Keratinocyte (primary cell): ENCODE measurements around the gene RAMP1. TPM values are rescaled to one million over a fixed set of nuclear protein-coding genes. Genes with fewer than 3 reads are reported as not detected.

ENCODE experiments used
- DNase-seq: peaks from one replicate; pipeline ENCODE4 v3.0.0-alpha.2; 2011; ENCODE audit warnings: low read depth, missing footprints, low spot score
- FAIRE-seq: peaks from 2 replicates; lab custom pipeline; 2011; peaks lifted over from hg19 to GRCh38; lab: Jason Lieb, UNC
- H2AFZ ChIP-seq: 2 replicates; pipeline ENCODE4 v1.6.0; 2012; ENCODE audit warnings: low read length, control low read depth, inconsistent platforms; ENCODE audit not compliant: control insufficient read depth
- H3K27ac ChIP-seq: 2 replicates; pipeline ENCODE4 v1.5.1; 2011; ENCODE audit warnings: low read length; ENCODE audit not compliant: control insufficient read depth, insufficient read depth
- H3K27me3 ChIP-seq: 3 replicates; pipeline ENCODE4 v1.6.0; 2011; ENCODE audit warnings: low read length; ENCODE audit not compliant: control insufficient read depth, insufficient read depth; ENCODE audit errors: extremely low read depth
- H3K36me3 ChIP-seq, 2 experiments: 2 replicates in 1 of 2; 3 replicates in 1 of 2; pipeline ENCODE4 v1.5.1; 2011; ENCODE audit warnings: low read length in 2 of 2, mild to moderate bottlenecking in 1 of 2; ENCODE audit not compliant: control insufficient read depth in 2 of 2, insufficient read depth in 2 of 2; ENCODE audit errors: extremely low read depth in 1 of 2
- H3K4me1 ChIP-seq: 3 replicates; pipeline ENCODE4 v1.5.1; 2011; ENCODE audit warnings: low read length; ENCODE audit not compliant: control insufficient read depth, insufficient read depth; ENCODE audit errors: extremely low read depth
- H3K4me2 ChIP-seq: 3 replicates; pipeline ENCODE4 v1.6.0; 2011; ENCODE audit warnings: low read depth, low read length; ENCODE audit not compliant: control insufficient read depth, insufficient read depth; ENCODE audit errors: extremely low read depth
- H3K4me3 ChIP-seq, 3 experiments: fragments of 200-600 bp in 1 of 3; sonication (generic) in 1 of 3; 2 replicates in 2 of 3; 3 replicates in 1 of 3; pipeline ENCODE4 v1.5.1; 2011 to 2016; ENCODE audit warnings: low read length in 3 of 3, mild to moderate bottlenecking in 3 of 3, control low read depth in 2 of 3, inconsistent platforms in 1 of 3, low read depth in 1 of 3, mixed read lengths in 1 of 3, mixed run types in 1 of 3, moderate library complexity in 1 of 3; ENCODE audit not compliant: control insufficient read depth in 2 of 3, insufficient read depth in 2 of 3; ENCODE audit errors: extremely low read depth in 1 of 3
- H3K79me2 ChIP-seq: 2 replicates; pipeline ENCODE4 v1.6.0; 2012; ENCODE audit warnings: low read length; ENCODE audit not compliant: control insufficient read depth, insufficient read depth
- H3K9ac ChIP-seq: 3 replicates; pipeline ENCODE4 v1.6.0; 2011; ENCODE audit warnings: low read length; ENCODE audit not compliant: control insufficient read depth, insufficient read depth; ENCODE audit errors: extremely low read depth
- H3K9me1 ChIP-seq: 3 replicates; pipeline ENCODE4 v1.6.0; 2011; ENCODE audit warnings: low read length; ENCODE audit not compliant: control insufficient read depth, insufficient read depth; ENCODE audit errors: extremely low read depth
- H3K9me3 ChIP-seq: 2 replicates; pipeline ENCODE4 v1.5.1; 2012; ENCODE audit warnings: low read depth, low read length; ENCODE audit not compliant: control insufficient read depth
- H4K20me1 ChIP-seq: 3 replicates; pipeline ENCODE4 v1.6.0; 2011; ENCODE audit warnings: low read length; ENCODE audit not compliant: control insufficient read depth, insufficient read depth; ENCODE audit errors: extremely low read depth
- CTCF ChIP-seq, 3 experiments: IDR thresholded peaks in 1 of 3; conservative IDR thresholded peaks in 1 of 3; optimal IDR thresholded peaks in 1 of 3; 2 replicates in 2 of 3; 3 replicates in 1 of 3; pipeline versions ENCODE3 to v1.5.1; 2011; ENCODE audit warnings: low read length in 3 of 3, mild to moderate bottlenecking in 3 of 3, moderate library complexity in 2 of 3, control low read depth in 1 of 3, inconsistent platforms in 1 of 3; ENCODE audit not compliant: insufficient read depth in 2 of 3; ENCODE audit errors: extremely low read depth in 1 of 3
- EZH2 ChIP-seq: IDR thresholded peaks from one replicate; pipeline ENCODE4 v1.6.1; 2012; ENCODE audit warnings: inconsistent platforms, mild to moderate bottlenecking, low read length, moderate library complexity
- dilution Hi-C: fragments of 300-500 bp; cut with MboI; formaldehyde crosslinking; loops from one replicate; pipeline ENCODE4 v1.7.0; 2020; ENCODE audit warnings: low sequenced_read_pairs; ENCODE audit not compliant: extremely low pct_ligation_motif_present
- polyA plus RNA-seq, 5 experiments: library from polyadenylated mRNA; depleted of rRNA in 3 of 5; stranded (reverse) in 3 of 5; stranded (forward) in 1 of 5; unstranded in 1 of 5; fragments of >200 nt; gene quantifications; 1 replicate in 1 of 5; 2 replicates in 3 of 5; 3 replicates in 1 of 5; pipeline versions ENCODE4 v1.2.1 to v1.2.3, GENCODE V29; 2011 to 2012; ENCODE audit warnings: missing spikeins in 2 of 5, low read depth in 1 of 5, low replicate concordance in 1 of 5

The RAMP1 gene
- polyA plus RNA-seq, 1 donor (not counting 4 experiments of a cell fraction or from before 2014, with no cell fraction given), result 0.69 TPM

GRCh38 chr2:237917696-237918374, 58.4 kb downstream of the RAMP1 start:
- Histone ChIP-seq H3K4me2 (no peak overlapping the region), H3K4me3 (no peak overlapping the region), H3K9ac (no peak overlapping the region), H3K4me1 (peaks cover 5% of the 10 kb centered on the region), H3K27me3 (no peaks in the 10 kb centered on the region), H3K79me2 (no peaks in the 10 kb centered on the region), H3K36me3 (no peaks in the 10 kb centered on the region), H3K9me1 (peaks cover 1% of the 10 kb centered on the region), H2AFZ (no peak overlapping the region), H3K9me3 (no peaks in the 10 kb centered on the region), H3K27ac (no peak overlapping the region), H4K20me1 (no peaks in the 10 kb centered on the region)
- TF ChIP-seq CTCF (optimal IDR thresholded peaks at IDR 0.05 in 1 of 3, IDR thresholded peaks at IDR 0.05 in 1 of 3, conservative IDR thresholded peaks at IDR 0.05 in 1 of 3; ENCODE audit: extremely low read depth in 1 of 3, insufficient read depth in 2 of 3, low read length in 3 of 3), result no peak
- TF ChIP-seq EZH2, result no peak
- DNase-seq (no peak), FAIRE-seq (no peak)
- dilution Hi-C loops, result no loop called here

- Histone ChIP-seq H3K79me2 (no peaks in the 10 kb centered on the region), H3K4me2 (no peak overlapping the region), H4K20me1 (no peaks in the 10 kb centered on the region), H3K9ac (no peak overlapping the region), H3K27me3 (no peaks in the 10 kb centered on the region), H3K27ac (no peak overlapping the region), H3K9me3 (no peaks in the 10 kb centered on the region), H3K4me3 (no peak overlapping the region), H3K9me1 (peaks cover 2% of the 10 kb centered on the region), H3K4me1 (peaks cover 12% of the 10 kb centered on the region), H3K36me3 (no peaks in the 10 kb centered on the region), H2AFZ (no peak overlapping the region)
- DNase-seq, result no peak
- FAIRE-seq, result no peak
- TF ChIP-seq CTCF (optimal IDR thresholded peaks at IDR 0.05 in 1 of 3, IDR thresholded peaks at IDR 0.05 in 1 of 3, conservative IDR thresholded peaks at IDR 0.05 in 1 of 3; ENCODE audit: extremely low read depth in 1 of 3, insufficient read depth in 2 of 3, low read length in 3 of 3) (no peak), EZH2 (no peak)
- dilution Hi-C loops, result no loop called here
These were observed 60.2 kb downstream of the RAMP1 start for GRCh38 chr2:237919593-237919992.
